ENCODE measurements around the gene PID1.

Gene PID1

DNA sequence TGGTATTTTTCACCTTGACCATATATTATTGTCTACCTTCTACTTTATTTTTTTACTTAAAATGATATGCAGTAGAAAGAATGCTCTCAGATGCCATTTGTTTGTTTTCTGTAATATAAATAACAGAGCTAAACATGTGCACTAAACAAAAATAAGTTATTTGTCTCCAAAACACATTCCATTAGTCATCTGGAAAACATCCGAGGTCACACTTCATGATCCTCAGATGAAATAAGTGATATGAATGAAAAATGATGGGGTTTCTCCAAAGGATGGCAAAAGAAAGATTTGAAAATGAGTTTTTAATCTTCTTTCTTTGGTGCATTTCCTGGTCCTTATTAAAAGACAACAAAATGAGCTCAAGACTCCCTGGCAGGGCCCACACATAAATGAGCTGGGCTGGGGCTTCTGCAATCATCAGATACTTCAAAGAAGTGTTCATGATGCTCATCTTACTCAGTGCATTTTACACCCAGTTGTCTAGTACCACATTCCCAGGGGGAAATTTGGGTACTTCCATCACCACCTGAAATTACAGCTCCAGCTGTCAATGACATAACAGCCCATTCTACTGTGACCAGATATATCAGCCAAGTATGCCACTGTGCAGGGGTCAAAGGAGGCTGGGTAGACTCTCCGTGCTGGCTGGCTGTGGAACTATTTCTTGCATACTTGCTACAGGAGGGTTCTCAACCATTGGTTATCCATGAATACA lies 283.5 kb downstream of the PID1 start:
- DNase-seq, result no peak

DNA sequence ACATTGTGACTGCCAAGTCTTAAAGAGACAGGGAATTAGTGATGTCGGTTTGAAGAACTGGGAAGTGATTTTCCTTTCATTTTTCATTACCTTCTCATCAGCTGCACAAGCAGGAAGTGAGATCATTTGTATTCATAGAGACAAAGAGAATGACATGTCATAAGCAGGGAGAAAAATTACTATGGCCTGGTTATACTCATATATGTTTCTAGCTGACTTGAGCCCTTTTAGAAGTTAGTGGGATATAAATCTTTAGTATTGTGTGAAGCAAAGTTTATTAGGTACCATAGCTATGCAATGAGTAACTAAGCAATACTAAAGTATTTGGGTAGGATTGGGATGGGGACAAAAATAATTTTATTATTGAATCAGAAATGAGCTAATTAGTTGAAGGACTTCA lies 284.1 kb downstream of the PID1 start:
- DNase-seq, result no peak

DNA sequence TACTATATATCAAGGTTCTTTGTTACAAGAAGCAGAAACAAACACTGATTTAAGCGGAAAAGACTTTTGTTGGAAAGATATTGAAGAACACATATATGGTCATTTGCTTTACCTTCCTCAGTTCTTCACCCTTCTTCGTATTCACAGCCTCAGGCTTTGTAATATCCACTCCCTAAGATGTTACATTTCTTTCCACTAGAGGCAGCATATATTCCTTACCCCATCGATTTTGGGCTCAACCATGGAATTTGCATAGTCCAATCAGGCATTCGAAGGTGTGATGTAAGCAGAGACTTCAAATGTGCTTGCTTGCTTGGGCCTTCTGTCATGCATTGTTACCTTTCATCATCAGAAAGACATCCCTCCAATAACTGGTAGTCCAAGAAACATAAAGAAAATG lies 287.4 kb downstream of the PID1 start:
- DNase-seq, result no peak

DNA sequence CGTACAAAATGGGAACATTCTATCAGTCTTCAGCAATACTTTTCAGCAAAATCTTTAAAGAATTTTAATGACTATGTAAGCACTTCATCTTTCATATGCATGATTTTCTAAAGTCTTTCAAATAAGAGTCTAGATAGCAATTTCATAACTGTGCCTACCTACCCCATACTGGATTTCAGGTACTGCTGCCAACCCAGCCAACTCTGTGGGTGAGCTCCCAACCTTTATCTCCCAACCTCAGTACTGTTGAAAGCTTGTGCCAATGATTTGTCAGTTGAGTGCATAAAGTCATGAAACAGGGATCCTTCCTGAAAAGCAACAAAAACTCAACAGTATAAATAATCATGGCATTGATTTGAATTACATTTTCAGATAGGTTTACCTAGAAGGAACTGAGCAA lies 296.9 kb downstream of the PID1 start:
- no peak for DNase-seq
